A549 (cell line): Measurements from ENCODE around the gene KCNJ10.

Experiments
- CTCF ChIP-seq: fragments of >200 bp; sonication (Bioruptor Twin); formaldehyde crosslinking; IDR thresholded peaks from 3 replicates; pipeline ENCODE4 v1.5.1; 2016
- HDAC2 ChIP-seq: fragments of 200-600 bp; sonication (generic); IDR thresholded peaks from 2 replicates; pipeline ENCODE4 v1.6.1; 2016
- RCOR1 ChIP-seq: fragments of 150-350 bp; IDR thresholded peaks from 2 replicates; pipeline ENCODE4 v1.6.1; 2014; ENCODE audit warnings: antibody characterized with exemption, low read length, low read depth
- REST ChIP-seq: fragments of 200-600 bp; sonication (generic); IDR thresholded peaks from 2 replicates; pipeline ENCODE4 v1.6.1; 2016; ENCODE audit warnings: antibody characterized with exemption, mild to moderate bottlenecking, moderate library complexity
- SMC3 ChIP-seq: fragments of >200 bp; sonication (Bioruptor Twin); formaldehyde crosslinking; IDR thresholded peaks from 3 replicates; pipeline ENCODE4 v1.6.1; 2018; ENCODE audit warnings: inconsistent platforms
- SREBF2 ChIP-seq: fragments of 450-650 bp; IDR thresholded peaks from 2 replicates; pipeline ENCODE4 v1.6.1; 2014; ENCODE audit warnings: mild to moderate bottlenecking, moderate library complexity

GRCh38 chr1:159994896-159995295 lies 75.1 kb downstream of the KCNJ10 start:
- TF ChIP-seq RCOR1 = no peak
- no peak for TF ChIP-seq CTCF
- TF ChIP-seq SMC3 = no peak
- TF ChIP-seq REST = no peak
- no peak for TF ChIP-seq SREBF2
- TF ChIP-seq HDAC2 = no peak
